Vagina (tissue), 2 donors: ENCODE results near the gene ATP5MC2.

Experiments
- POLR2AphosphoS5 ChIP-seq, 2 donors: sonication (generic); formaldehyde crosslinking; IDR thresholded peaks; one replicate each; pipeline ENCODE4 v1.9.0; 2017; ENCODE audit warnings: antibody characterized with exemption in 2 of 2, mild to moderate bottlenecking in 2 of 2, low read depth in 1 of 2; ENCODE audit not compliant: insufficient read depth in 1 of 2
- TF ChIP-seq, protein P1 (sequence below), 3 experiments: fragments of 450-650 bp in 2 of 3; fragments of 200-600 bp in 1 of 3; sonication (generic) in 1 of 3; IDR thresholded peaks; one replicate each; pipeline ENCODE4 v1.5.1; 2017 to 2019; ENCODE audit warnings: antibody characterized with exemption in 3 of 3, mild to moderate bottlenecking in 2 of 3, moderate library complexity in 2 of 3

DNA sequence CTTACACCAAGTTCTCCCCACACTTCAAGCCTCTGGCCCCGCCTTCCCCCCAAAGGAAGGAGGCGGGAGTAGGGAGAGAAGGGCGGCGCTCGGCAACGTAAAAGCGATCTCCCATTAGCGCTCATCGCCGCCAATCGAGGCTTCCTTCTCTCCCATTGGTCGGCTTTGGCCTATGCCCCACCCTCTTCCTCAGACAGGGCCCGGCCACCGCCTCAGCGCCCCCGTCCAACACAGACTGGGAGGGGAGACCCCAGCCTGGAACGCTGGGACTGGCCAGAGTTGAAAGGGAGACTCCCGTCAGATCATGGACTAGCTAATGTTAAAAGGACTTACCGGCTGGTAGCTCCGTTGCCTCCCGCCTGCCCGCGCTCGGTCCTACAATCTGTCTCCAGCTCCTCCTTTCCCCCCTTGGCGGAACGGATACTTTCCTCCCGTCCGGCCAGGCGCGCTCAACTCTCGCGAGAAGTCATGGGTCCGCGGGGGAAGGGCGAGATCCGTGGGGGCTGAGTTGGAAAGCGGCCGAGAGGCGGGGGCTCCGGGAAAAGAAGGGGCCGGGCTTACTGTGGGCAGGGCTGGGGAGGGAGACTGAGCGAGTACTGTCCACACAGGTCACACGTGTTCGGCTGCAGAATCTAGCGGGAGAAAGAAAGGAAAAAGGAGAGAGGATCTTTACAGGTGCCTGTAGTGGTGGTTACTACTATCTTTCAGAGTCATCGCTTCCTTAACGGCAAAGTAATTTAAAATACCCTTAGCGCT is 49.8 kb downstream of the ATP5MC2 start, which contains the start of gene ATF7:
- TF ChIP-seq, protein P1, sequence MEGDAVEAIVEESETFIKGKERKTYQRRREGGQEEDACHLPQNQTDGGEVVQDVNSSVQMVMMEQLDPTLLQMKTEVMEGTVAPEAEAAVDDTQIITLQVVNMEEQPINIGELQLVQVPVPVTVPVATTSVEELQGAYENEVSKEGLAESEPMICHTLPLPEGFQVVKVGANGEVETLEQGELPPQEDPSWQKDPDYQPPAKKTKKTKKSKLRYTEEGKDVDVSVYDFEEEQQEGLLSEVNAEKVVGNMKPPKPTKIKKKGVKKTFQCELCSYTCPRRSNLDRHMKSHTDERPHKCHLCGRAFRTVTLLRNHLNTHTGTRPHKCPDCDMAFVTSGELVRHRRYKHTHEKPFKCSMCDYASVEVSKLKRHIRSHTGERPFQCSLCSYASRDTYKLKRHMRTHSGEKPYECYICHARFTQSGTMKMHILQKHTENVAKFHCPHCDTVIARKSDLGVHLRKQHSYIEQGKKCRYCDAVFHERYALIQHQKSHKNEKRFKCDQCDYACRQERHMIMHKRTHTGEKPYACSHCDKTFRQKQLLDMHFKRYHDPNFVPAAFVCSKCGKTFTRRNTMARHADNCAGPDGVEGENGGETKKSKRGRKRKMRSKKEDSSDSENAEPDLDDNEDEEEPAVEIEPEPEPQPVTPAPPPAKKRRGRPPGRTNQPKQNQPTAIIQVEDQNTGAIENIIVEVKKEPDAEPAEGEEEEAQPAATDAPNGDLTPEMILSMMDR (IDR thresholded peaks at IDR 0.05), result no peak
- peak; percentile 88 to 98 for TF ChIP-seq POLR2AphosphoS5 (IDR thresholded peaks at IDR 0.05; ENCODE audit: insufficient read depth in 1 of 2, low read depth in 1 of 2)
